HG03280 (cell line): Measurements from ENCODE around the gene THSD7A.
"Not testable (repeated sequence)": the region's sequence is repeated elsewhere in the genome, so short reads cannot be mapped to it uniquely, and the experiment has no call there.

ENCODE experiments used
- ATAC-seq: cut with Tn5 transposase; IDR thresholded peaks from one replicate; pipeline ENCODE4 v1.9.1; 2021; ENCODE audit warnings: mild to moderate bottlenecking, moderate library complexity; ENCODE audit not compliant: unreplicated experiment

Gene THSD7A

DNA sequence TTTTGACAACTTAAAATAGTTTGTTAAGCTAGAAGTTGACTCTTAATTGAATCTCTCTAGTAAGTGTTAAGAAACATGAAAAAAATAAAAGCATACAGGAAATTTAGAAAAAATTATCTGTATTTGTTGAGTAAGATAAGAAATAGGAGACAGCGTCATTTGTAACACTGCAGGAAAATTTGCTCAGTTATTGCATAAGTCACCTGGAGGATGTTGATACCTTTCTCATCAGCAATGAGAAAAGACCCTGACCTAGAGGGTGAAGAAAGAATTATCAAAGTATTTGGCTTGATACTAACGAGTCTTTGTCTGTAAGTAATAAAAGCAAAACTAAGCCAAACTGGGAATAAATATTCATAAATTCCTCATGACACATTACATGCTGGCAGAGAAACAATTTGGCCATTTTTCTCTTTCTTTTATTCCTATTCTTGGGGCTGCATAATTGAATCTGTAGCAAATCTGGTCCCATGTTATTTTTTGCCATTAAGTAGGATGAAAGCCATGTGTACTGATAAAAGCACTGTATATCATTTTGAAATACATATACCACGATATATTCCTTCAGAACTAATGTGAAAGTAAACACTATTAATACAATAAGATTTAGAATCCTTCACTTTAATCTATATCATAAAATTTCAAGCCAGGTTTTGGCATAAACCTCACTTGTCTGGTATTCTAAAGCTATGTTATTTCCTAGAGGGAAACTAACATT lies 362.8 kb downstream of the THSD7A start:
- ATAC-seq: no peak

DNA sequence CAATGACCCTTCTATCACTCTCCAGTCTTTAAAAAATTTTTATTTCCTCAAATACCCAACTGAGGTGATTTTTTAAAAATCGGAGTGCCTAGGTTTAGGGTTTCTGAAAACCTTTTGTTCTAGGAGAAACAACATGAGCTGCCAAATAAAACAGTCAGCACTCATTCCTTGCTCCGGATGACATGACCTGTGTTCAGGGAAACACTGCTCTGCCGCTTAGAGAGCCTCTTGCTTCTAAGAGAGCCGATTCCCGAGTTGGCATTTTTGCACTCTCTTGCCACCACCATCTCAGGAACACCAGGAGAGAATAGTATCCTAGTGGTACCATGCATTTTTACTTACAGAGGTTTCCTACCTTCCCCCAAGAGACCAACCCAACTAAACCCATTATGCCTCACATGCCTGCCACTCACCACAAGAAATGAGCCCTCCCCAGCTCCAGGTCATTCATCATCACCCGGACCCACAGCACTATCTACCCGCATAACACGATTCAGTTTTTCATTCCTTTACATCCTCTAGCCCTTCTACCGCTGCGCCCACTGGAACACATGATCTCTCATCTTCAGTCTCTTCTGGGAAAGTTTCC lies 365.4 kb downstream of the THSD7A start:
- ATAC-seq: no peak

DNA sequence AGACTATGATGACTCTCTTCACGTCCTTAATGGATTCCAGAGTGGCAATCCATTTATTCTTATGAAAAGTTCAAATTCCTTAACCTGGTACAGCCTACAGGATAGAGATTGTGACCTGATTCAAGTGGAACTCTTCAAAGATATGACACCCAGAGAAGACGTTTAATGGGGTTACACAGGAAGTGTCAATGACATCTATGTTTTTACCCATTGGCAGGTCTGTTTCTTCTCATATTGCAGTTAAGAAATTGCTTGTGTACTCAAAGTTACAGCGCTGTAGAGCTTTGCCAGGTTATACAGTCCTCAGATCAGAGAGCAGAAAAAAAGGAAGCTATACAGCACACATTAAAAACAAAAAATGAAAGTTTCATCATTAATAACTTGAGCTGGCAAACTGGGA lies 367.4 kb downstream of the THSD7A start:
- no peak for ATAC-seq

DNA sequence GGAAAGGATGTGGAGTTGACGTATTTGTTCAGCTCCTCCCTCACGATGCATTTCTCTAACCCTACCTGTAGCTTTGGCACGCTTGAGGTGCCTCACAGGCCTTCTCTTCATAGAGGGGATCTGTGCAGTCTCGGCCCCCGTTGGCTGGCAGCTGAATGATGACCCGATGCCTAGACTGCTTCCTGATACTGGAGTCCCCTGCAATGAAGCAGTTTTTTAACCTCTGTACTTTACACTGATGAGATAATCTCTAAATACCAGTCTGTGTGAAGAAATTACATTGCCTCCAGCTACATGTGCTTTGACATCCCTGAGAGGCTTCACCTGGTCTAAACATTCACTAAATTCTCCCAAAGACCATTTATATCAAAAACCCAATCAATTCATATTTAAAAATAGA lies 370.1 kb downstream of the THSD7A start:
- no peak for ATAC-seq

DNA sequence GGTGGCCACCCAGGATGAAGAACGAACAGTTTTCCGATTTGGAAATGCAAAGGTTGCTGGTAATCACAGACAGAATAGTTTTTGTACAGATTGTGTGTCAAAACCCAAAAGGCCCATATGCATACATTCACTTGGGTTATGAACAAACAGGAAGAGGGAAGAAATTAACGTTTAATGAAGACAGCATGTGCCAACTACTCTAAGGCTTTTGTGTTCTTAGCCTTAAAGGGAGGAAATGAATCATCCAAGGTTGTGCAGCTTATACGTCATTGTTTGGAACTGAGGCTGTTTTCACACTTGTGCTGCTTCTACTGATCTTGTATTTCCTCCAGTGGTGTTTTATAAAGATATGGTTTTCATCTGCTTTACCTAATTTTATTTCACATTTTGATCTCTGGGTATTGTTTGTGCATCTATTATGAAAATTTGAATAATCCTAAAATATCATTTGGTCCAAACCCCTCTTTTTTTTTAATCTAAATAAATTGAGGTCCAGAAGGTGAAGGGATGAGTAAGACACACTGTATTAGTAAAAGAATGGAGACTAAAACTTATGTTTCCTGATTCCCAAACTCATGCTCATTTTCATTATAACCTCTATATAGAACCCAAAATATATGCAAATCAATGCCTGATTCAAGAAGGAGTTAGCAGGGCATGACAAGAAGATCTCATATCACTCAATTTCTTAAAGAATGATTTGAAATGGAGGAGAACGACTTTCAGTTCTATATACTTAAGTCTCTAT lies 373.1 kb downstream of the THSD7A start:
- ATAC-seq: no peak

DNA sequence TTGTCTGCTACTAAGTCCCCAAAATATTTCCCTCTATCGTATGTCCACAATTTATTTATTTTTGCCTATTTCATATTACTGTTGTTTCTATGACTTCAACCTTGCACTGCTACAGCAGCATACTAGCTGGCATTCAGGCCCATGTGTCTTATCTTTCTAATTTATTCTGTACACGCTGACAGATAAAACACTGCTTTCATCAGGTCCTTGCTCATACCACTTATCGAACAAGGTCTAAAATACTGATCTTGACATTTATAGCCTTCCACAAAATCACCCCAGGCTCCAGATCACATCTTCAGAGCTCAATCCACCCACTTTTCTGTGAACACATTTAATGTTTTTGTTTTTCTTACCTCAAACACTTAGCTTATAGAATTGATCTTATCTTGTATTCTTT lies 374.6 kb downstream of the THSD7A start:
- ATAC-seq: no peak

DNA sequence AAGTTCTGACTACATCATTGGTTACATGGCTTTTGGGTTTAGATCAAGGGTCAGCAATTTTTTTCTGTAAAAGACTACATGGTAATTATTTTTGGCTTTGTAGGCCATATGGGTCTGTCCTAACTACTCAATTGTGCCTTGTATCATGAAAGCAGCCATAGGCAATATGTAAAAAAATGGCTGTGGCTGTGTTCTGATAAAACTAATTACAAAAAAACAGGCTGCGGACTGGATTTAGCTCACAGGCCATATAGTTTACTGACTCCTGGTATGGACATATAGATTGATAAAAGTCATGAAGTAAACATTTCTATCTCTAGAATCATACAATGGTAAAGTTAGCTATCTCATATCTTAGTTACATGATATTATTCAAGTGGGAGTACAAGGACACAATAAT lies 375.4 kb downstream of the THSD7A start:
- no peak for ATAC-seq

DNA sequence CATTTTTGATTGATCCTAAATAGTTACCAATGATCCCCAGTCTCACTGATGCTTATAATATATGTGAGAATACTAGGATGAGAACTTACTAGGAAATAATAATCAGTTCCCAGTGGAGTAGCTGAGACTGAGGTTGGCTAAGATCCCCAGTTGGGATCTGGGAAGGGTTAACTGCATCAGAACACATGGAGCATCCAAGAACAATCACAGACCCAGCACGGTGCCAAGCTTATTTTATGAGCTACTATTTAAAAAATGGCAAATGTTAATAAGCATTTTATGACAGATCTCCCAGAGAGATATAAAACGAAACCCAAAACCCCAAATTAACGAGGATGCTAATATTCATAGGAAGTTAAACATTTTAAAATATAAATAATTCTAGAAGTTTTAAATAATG lies 379.5 kb downstream of the THSD7A start:
- ATAC-seq: no peak

DNA sequence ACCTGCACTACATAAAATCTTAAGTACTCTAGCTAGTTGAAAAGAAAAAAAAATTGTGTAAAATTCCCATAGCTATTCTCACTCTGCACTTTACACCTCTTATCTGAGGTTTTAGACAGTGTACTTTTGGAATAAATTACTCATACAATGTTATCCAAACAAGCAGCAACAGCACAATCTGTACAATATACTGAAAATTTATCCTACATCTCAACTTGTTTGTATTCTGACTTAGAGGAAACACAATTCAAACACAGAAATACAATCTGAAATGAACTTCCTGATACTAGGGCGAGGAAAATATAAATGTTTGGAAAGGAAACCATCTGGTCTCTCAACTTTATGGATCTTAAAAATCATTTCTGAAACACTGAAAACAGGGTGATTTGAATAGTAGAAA lies 381.7 kb downstream of the THSD7A start:
- no peak for ATAC-seq

DNA sequence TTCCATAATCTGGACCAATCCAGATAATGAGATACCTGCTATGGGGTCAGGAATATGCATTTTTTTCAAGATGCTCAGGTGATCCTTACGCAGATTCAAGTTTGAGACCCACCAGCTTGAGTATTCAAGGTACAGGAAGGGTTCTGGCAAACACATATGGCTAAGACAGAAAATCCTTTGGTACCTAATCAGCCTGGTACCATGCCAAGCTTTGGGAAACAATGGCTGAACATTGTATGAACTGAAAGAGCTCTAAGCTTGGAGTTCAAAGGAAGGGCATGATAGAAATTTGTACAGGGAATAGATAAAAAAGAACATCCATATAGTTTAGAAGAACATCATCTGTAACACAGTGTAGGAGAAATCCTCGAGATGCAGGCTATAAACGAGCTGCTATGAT lies 382.7 kb downstream of the THSD7A start:
- ATAC-seq: no peak

DNA sequence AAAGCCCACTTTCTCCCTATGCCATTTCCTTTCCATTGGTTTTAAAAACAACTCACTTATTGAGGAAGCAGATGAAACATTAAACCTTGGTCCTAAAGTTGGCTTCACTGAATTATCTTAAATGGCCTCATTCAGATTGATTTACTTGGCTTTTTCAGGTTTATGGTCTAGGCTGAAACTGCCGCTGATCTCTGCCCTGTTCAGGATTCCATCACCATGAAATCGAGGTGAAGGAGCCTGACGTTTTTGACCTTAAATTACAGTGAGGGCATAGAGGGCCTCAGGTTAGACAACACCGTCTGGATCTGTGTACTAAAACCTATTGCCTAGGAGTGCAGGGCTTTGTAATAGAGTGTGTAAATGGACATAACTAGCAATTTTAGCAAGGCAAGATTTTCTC lies 383.7 kb downstream of the THSD7A start:
- ATAC-seq: no peak

DNA sequence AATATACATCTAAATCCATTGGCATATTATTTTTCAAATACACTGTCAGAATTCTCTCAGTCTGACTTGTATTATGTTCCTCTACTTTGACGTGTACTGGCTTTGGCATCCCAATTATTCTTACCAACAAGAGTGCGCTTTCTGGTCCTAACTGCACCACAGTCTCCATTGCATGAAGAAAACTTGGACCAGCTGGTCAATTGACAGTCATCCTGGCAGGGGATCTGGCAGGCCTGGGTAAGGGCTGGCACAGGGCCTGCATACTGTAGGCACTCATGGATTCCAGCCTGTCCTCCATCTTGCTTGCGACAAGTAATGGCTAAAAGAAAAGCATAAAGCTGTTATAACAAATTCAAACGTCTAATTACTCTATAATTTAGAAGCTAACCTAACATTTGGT lies 384.9 kb downstream of the THSD7A start:
- no peak for ATAC-seq

DNA sequence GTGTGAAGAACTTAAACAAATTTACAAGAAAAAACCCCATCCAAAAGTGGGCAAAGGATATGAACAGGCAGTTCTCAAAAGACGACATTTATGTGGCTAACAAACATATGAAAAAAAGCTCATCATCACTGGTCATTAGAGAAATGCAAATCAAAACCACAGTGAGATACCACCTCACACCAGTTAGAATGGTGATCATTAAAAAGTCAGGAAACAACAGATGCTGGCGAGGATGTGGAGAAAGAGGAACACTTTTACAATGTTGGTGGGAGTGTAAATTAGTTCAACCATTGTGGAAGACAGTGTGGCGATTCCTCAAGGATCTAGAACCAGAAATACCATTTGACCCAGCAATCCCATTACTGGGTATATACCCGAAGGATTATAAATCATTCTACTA lies 388.1 kb downstream of the THSD7A start:
- not testable (repeated sequence) for ATAC-seq

DNA sequence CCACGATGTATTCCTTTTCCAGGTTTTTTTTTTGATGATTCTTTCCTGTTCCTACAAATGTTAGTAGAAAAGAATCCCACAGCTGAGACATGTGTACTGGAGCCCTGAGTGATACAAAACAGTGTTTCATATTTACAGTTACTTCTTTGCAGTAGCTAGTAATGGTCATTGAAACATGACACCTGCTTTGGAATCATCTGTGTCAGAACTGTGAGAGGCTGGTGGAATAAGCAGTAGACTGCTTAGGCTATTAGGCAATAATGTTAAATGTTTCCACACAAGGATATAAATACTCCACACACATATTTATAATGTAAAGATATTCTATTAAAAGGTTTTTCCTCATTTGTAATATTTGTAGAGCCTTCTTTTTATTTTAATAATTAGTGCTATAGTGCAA lies 394.0 kb downstream of the THSD7A start:
- no peak for ATAC-seq

DNA sequence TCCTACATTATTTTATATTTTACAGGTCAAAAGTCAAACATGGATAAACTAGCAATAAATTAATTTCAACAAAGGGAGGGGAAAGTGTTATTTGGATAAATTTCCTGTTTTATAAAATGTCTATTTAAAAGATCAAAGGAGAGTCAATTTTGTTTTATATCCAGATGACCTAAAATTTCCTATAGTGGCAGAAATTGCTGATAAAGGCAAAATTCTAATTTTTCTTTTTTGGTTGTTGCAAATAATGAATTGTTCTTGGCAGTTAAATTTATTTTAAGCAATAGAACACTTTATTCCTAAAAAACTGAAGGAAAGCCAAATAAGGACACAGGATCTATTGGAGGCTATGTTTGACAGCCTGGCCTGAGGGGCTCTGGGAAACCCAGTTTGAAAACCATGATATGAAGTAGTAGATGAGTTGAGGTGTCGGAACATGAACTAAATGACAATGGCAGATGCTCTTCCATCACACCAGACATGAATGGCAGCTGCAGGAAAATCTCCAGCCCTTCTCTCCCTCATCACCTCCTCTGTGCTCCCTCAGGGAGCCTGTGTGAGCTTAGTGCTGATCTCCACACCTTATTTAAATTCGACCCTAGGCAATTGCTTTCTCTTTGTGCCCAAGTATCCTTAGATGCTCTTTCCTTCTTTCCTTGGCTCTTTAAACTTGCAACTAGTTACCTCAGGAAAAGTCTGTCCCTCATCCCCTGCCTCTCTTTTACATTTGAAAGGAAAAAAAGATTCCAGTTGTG lies 395.0 kb downstream of the THSD7A start:
- no peak for ATAC-seq

DNA sequence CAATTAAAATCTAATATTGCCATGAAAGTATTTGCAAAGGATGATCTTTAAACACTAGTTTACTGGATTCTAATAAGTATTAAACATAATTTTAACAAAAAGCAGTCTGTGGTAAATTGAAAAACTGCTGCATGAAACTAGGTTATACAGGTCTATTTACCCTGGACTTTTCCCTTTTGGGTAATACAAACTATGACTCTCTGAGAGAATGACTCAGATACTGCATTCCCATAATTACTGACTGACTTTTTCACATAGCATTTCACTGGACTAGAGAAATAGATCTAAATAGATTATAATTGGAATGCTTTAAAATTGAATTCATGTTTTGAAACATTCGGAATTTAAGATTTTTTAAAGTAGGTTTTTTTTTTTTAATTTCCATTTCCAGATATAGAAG lies 395.7 kb downstream of the THSD7A start:
- no peak for ATAC-seq

DNA sequence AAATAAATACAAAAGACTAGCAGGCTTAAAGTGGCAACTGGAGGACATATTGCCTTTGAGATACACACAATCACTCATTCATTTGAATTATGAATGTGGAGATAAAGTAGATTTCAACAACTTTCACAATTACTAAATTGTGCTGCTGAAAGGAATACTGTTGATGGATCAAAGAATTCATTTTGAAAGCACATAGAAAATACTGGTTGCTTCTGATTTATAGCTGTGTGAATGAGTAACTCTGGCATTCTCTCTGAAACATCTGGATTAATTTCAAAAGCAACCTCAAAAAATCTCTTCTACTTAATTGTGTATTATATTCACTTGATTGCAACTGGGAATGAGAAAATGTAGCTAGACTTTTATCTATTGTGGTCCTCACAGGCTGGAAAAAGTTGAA lies 397.6 kb downstream of the THSD7A start:
- ATAC-seq: no peak

DNA sequence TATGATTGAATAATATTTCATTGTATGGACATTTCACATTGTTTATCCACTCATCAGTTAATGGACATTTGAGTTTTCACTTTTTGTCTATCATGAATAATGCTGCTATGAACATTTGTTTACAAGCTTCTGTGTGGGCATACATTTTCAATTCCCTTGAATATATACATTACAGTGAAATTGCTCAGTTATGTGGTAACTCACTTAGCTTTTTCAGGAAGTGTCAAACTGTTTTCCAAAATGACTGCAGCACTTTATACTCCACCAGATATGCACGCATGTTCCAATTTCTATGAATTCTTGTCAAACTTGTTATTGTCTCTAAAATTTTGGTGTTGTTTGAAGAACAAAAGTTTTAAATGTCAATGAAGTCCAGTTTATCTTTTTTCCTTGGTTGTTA lies 401.2 kb downstream of the THSD7A start:
- no peak for ATAC-seq

DNA sequence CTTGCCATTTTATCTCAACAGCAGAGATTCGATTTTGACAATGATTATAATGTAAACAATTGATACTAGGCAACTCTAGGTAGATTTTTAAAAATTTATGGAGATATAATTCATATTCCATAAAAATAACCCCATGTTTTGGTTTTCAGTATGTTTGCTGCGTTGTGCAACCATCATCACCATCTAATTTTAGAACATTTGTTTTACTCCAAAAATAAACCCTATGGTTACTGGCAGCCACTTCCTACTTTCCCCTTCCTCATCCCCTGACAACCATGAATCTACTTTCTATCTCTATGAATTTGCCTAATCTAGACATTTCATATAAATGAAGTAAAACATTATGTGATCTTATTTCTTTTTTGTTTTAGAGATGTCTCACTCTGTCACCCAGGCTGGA lies 401.9 kb downstream of the THSD7A start:
- ATAC-seq: no peak

DNA sequence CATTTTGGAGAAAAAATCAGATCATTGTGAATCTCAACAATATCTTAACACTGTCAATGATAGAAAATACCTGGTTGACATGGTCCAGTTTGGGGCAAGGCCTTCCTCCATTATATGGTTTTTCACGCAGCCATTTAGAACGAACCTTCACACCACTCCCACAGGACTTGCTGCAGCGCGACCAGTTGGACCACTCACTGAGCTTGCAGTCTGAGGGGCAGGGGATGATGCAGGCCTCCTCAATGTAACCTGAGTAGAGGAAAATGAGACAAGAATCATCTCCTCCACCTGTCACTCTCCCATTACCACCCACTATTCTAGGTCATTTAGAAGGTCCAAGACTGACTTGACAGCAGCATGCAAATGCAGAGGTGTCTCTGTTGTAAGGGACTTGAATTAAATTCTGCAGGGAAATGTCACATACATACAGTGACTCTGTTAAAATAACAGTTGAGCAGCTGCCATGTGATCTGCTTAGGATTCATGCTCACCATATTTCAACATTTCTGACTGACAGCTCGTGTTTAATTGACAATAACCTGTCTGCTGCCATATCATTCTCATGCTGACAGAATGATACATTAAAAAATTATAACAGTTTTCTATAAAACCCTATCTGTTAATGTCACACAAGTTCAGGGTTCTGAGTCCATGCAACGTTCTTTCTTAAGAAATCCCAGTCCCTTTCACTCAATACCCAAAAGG lies 403.0 kb downstream of the THSD7A start:
- ATAC-seq: no peak

DNA sequence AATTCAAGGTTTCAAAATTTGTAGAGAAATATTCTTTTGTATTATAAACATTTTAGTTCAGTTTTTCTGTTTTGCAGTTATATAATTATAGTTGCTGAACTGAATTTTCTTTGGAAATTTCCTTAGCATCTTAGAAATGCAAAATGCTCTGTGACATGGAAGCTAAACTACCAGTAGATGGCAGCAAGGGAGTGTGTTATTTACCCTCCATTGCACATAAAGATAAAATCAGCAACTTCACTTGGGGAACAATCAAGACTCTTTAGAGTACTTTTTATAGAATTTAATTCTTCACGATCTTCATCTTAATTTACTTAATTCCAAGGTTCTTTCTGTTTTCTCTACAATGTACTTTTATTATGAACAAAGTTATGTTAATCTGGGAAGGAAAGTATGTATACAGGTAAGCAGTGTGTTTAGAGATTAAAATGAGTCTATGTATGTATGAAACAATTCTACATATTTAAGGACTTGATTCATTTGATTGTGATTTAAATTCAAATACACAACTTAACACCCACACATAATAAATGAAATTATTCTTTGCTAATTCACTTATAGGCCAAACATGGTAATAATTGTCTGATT lies 404.2 kb downstream of the THSD7A start:
- ATAC-seq: peak; percentile 67
